Stromal cell of bone marrow (primary cell): Measurements from ENCODE around the gene TTC7B.

Source experiments
- DNase-seq: peaks from one replicate; pipeline ENCODE4 v3.0.0-alpha.2; 2012; ENCODE audit warnings: low read depth

Gene TTC7B

GRCh38 chr14:90523961-90524875 lies 292.0 kb downstream of the TTC7B start:
- DNase-seq: no peak

GRCh38 chr14:90523544-90523943 lies 292.7 kb downstream of the TTC7B start:
- DNase-seq: no peak

GRCh38 chr14:90522571-90523191 lies 293.5 kb downstream of the TTC7B start:
- DNase-seq: no peak

GRCh38 chr14:90521930-90522483 lies 294.2 kb downstream of the TTC7B start:
- DNase-seq: no peak

- DNase-seq: no peak
These were observed 294.9 kb downstream of the TTC7B start for GRCh38 chr14:90521084-90521929.

GRCh38 chr14:90520326-90520725 lies 295.9 kb downstream of the TTC7B start:
- DNase-seq: no peak

GRCh38 chr14:90519262-90519920 lies 296.8 kb downstream of the TTC7B start:
- no peak for DNase-seq

- DNase-seq: no peak
These were observed 297.3 kb downstream of the TTC7B start for GRCh38 chr14:90518941-90519256.

- no peak for DNase-seq
These were observed 297.9 kb downstream of the TTC7B start for GRCh38 chr14:90518069-90518940.

- DNase-seq: no peak
These were observed 299.0 kb downstream of the TTC7B start for GRCh38 chr14:90517076-90517841.

GRCh38 chr14:90514566-90514965 lies 301.7 kb downstream of the TTC7B start:
- no peak for DNase-seq

GRCh38 chr14:90514015-90514398 lies 302.2 kb downstream of the TTC7B start:
- no peak for DNase-seq

- no peak for DNase-seq
These were observed 302.8 kb downstream of the TTC7B start for GRCh38 chr14:90513161-90514014.

GRCh38 chr14:90512329-90512991 lies 303.8 kb downstream of the TTC7B start:
- DNase-seq: no peak

GRCh38 chr14:90511795-90512328 lies 304.4 kb downstream of the TTC7B start:
- DNase-seq: no peak

- no peak for DNase-seq
These were observed 305.0 kb downstream of the TTC7B start for GRCh38 chr14:90511252-90511651.

- DNase-seq: no peak
These were observed 306.1 kb downstream of the TTC7B start for GRCh38 chr14:90510159-90510558.

- DNase-seq: no peak
These were observed 306.8 kb downstream of the TTC7B start for GRCh38 chr14:90509403-90509802.
